HCT116 (cell line): ENCODE data around the gene QRSL1. TPM values are rescaled to one million over a fixed set of nuclear protein-coding genes. Genes with fewer than 3 reads are reported as not detected.

Experiments used
- ATAC-seq: fragments of 200-7000 bp; cut with Tn5 transposase; 2 replicates; pipeline ENCODE4 v1.9.1; 2020; ENCODE audit warnings: mild to moderate bottlenecking, moderate library complexity
- BruUV-seq: library from RNA; stranded (reverse); fragments of 400-500 nt; replicated peaks from 2 replicates; lab custom pipeline; 2021; lab: Mats Ljungman, UMichigan
- CTCF ChIA-PET: fragments of 300-600 bp; sonication (Branson Sonifier 250); formaldehyde crosslinking; loops from one replicate; lab custom pipeline; 2021; ENCODE audit warnings: antibody characterized with exemption; lab: Charles Lee
- POLR2A ChIA-PET: fragments of 300-600, 350-600 bp; sonication (Branson Sonifier 250); formaldehyde crosslinking; loops from one replicate; lab custom pipeline; 2021; ENCODE audit warnings: antibody characterized with exemption; lab: Charles Lee
- RAD21 ChIA-PET, 2 experiments: fragments of 300-600 bp; sonication (Branson Sonifier 250); formaldehyde crosslinking; loops; one replicate each; lab custom pipeline; 2023; ENCODE audit warnings: low total read pairs in 2 of 2; ENCODE audit not compliant: uncharacterized antibody in 2 of 2, unreplicated experiment in 2 of 2, low non-redundant PET in 1 of 2; lab: Charles Lee
- DNase-seq: peaks from one replicate; pipeline ENCODE4 v3.0.0-alpha.2; 2010; ENCODE audit warnings: low read depth, low spot score
- H2AFZ ChIP-seq: fragments of 200-600 bp; shearing (Covaris generic), sonication (generic); 2 replicates; pipeline ENCODE4 v1.6.1; 2017; ENCODE audit warnings: low read depth, mixed run types, mixed read lengths, antibody characterized with exemption, low read length; ENCODE audit not compliant: poor library complexity, severe bottlenecking
- H3K27ac ChIP-seq: 2 replicates; pipeline ENCODE4 v1.5.1; 2012; ENCODE audit warnings: low read depth, low read length
- H3K27me3 ChIP-seq: fragments of 200-600 bp; sonication (generic); 2 replicates; pipeline ENCODE4 v1.6.1; 2016; ENCODE audit warnings: mixed run types, low read length, mixed read lengths; ENCODE audit not compliant: insufficient read depth
- H3K36me3 ChIP-seq, 2 experiments: fragments of 200-500 bp in 1 of 2; fragments of 200-600 bp in 1 of 2; sonication (Bioruptor generic) in 1 of 2; sonication (generic) in 1 of 2; 2 replicates each; pipeline versions ENCODE4 v1.5.1 to v1.6.1; 2014 to 2016; ENCODE audit warnings: low read length in 2 of 2, inconsistent platforms in 1 of 2, mixed read lengths in 1 of 2, mixed run types in 1 of 2; ENCODE audit not compliant: insufficient read depth in 2 of 2, control insufficient read depth in 1 of 2
- H3K4me1 ChIP-seq, 2 experiments: fragments of 200-600 bp in 1 of 2; sonication (generic) in 1 of 2; 2 replicates each; pipeline versions ENCODE4 v1.5.1 to v1.6.1; 2012 to 2017; ENCODE audit warnings: low read length in 2 of 2, inconsistent platforms in 1 of 2, mild to moderate bottlenecking in 1 of 2, mixed read lengths in 1 of 2, mixed run types in 1 of 2, moderate library complexity in 1 of 2; ENCODE audit not compliant: insufficient read depth in 2 of 2, control insufficient read depth in 1 of 2
- H3K4me2 ChIP-seq: fragments of 200-600 bp; sonication (generic); 2 replicates; pipeline ENCODE4 v1.6.1; 2017; ENCODE audit warnings: mixed run types, low read length, mixed read lengths
- H3K4me3 ChIP-seq, 2 experiments: fragments of 200-600 bp in 1 of 2; sonication (generic) in 1 of 2; replicated peaks in 1 of 2; 2 replicates each; pipeline ENCODE4 v1.5.1; 2011 to 2016; ENCODE audit warnings: low read length in 2 of 2, control low read depth in 1 of 2, low read depth in 1 of 2, mild to moderate bottlenecking in 1 of 2, mixed read lengths in 1 of 2, mixed run types in 1 of 2
- H3K79me2 ChIP-seq: fragments of 200-600 bp; sonication (generic); 2 replicates; pipeline ENCODE4 v1.6.1; 2017; ENCODE audit warnings: mild to moderate bottlenecking, mixed run types, low read length, moderate library complexity, mixed read lengths; ENCODE audit not compliant: insufficient read depth
- H3K9ac ChIP-seq: fragments of 200-600 bp; sonication (generic); 2 replicates; pipeline ENCODE4 v1.6.1; 2016; ENCODE audit warnings: low read length, mixed read lengths
- H3K9me2 ChIP-seq: fragments of 200-600 bp; sonication (generic), shearing (Covaris generic); 2 replicates; pipeline ENCODE4 v1.6.1; 2017; ENCODE audit warnings: mixed run types, mild to moderate bottlenecking, moderate library complexity; ENCODE audit not compliant: insufficient read depth
- H3K9me3 ChIP-seq, 2 experiments: fragments of 200-500 bp in 1 of 2; fragments of 200-600 bp in 1 of 2; sonication (Bioruptor generic) in 1 of 2; sonication (generic) in 1 of 2; 2 replicates each; pipeline ENCODE4 v1.6.1; 2014 to 2017; ENCODE audit warnings: low read length in 2 of 2, mixed read lengths in 2 of 2, inconsistent platforms in 1 of 2, low read depth in 1 of 2, mild to moderate bottlenecking in 1 of 2, mixed run types in 1 of 2, moderate library complexity in 1 of 2; ENCODE audit not compliant: control insufficient read depth in 1 of 2, insufficient read depth in 1 of 2
- H4K20me1 ChIP-seq: fragments of 200-600 bp; sonication (generic), shearing (Covaris generic); 2 replicates; pipeline ENCODE4 v1.6.1; 2017; ENCODE audit warnings: mixed run types, mild to moderate bottlenecking, moderate library complexity; ENCODE audit not compliant: insufficient read depth
- CTCF ChIP-seq, 3 experiments: fragments of 200-600 bp in 1 of 3; sonication (generic) in 1 of 3; IDR thresholded peaks in 2 of 3; conservative IDR thresholded peaks in 1 of 3; 2 replicates each; pipeline ENCODE4 v1.5.1; 2012 to 2017; ENCODE audit warnings: low read depth in 2 of 3, low read length in 2 of 3, antibody characterized with exemption in 1 of 3, borderline replicate concordance in 1 of 3, control low read depth in 1 of 3, mild to moderate bottlenecking in 1 of 3, mixed read lengths in 1 of 3, mixed run types in 1 of 3, moderate library complexity in 1 of 3; ENCODE audit not compliant: insufficient read depth in 1 of 3
- EZH2phosphoT487 ChIP-seq: fragments of 200-600 bp; IDR thresholded peaks from 2 replicates; pipeline ENCODE4 v1.6.1; 2018; ENCODE audit warnings: antibody characterized with exemption, borderline replicate concordance
- POLR2A ChIP-seq: IDR thresholded peaks from 2 replicates; pipeline ENCODE4 v1.7.0; 2011; ENCODE audit warnings: borderline replicate concordance; ENCODE audit not compliant: insufficient read depth, insufficient read length; ENCODE audit errors: extremely low read depth
- POLR2AphosphoS5 ChIP-seq: IDR thresholded peaks from 2 replicates; pipeline ENCODE4 v1.6.1; 2011; ENCODE audit warnings: mild to moderate bottlenecking, low read depth, low read length, moderate library complexity
- ZNF274 ChIP-seq: fragments of 200-500 bp; sonication (Bioruptor generic); IDR thresholded peaks from 2 replicates; pipeline ENCODE4 v1.6.1; 2014; ENCODE audit warnings: mild to moderate bottlenecking, low read depth, low read length, inconsistent platforms
- intact Hi-C: fragments of 100-400 bp; cut with micrococcal nuclease; formaldehyde crosslinking; loops from 2 replicates; pipeline ENCODE4 v1.10.0; 2022
- total RNA-seq: library from RNA; stranded (reverse); gene quantifications from one replicate; pipeline ENCODE4 v1.2.1, GENCODE V29; 2021; ENCODE audit not compliant: unreplicated experiment

Gene QRSL1
- total RNA-seq, 1 experiment from 2014 or later = 16.0 TPM

GRCh38 chr6:106637051-106637716 is 7.8 kb downstream of the QRSL1 start (continued):
- TF ChIP-seq CTCF (IDR thresholded peaks at IDR 0.05 in 2 of 3, conservative IDR thresholded peaks at IDR 0.05 in 1 of 3; ENCODE audit: borderline replicate concordance in 1 of 3, insufficient read depth in 1 of 3, low read depth in 2 of 3, low read length in 2 of 3) (no peak), ZNF274 (no peak)

- CTCF ChIA-PET = interaction anchor here (1.6 kb wide), 1 partner anchor 342 kb away, joined by 4 read pairs; no protein-coding TSS in a partner anchor
- H4K20me1 ChIP-seq = no peaks in the 10 kb centered on the region; the same call in 1 of the 2 replicates
Observed at GRCh38 chr6:106637717-106638341, 8.5 kb downstream of the QRSL1 start.

More at GRCh38 chr6:106637717-106638341, 8.5 kb downstream of the QRSL1 start:
- intact Hi-C loops = no loop called here
- no peak overlapping the region for H2AFZ ChIP-seq
- H3K27me3 ChIP-seq = no peaks in the 10 kb centered on the region
- no peak for TF ChIP-seq POLR2AphosphoS5
- no peak for TF ChIP-seq EZH2phosphoT487
- no peak for TF ChIP-seq POLR2A
- no peaks in the 10 kb centered on the region for H3K9me3 ChIP-seq
- H3K27ac ChIP-seq = no peak overlapping the region
- no peak overlapping the region for H3K4me2 ChIP-seq
- DNase-seq (no peak), ATAC-seq (no peak)
- H3K4me1 ChIP-seq = no peaks in the 10 kb centered on the region
- no peaks in the 10 kb centered on the region; a peak in 1 of 4 replicates for H3K36me3 ChIP-seq
- ChIA-PET POLR2A (no interaction called here), RAD21 (interaction anchor here in 1 of 2 experiments (0.6 kb wide), 1 partner anchor 1505 kb away, joined by 4 read pairs; no protein-coding TSS in a partner anchor)
- H3K4me3 ChIP-seq = no peak overlapping the region
- no TSS peak for BruUV-seq
- no peak overlapping the region for H3K9ac ChIP-seq
- H3K79me2 ChIP-seq = peaks cover 73% of the 10 kb centered on the region
- H3K9me2 ChIP-seq = no peaks in the 10 kb centered on the region
